Lung microvascular endothelial cell (primary cell): Measurements from ENCODE around the gene RGPD8. TPM values are rescaled to one million over a fixed set of nuclear protein-coding genes. Genes with fewer than 3 reads are reported as not detected.

Experiments used
- DNase-seq, 2 donors: peaks; one replicate each; pipeline versions ENCODE4 v3.0.0 to v3.0.0-alpha.2; 2010; ENCODE audit warnings: low read depth in 2 of 2
- total RNA-seq: library from RNA; depleted of rRNA; stranded (reverse); fragments of >200 nt; gene quantifications from 2 replicates; pipeline ENCODE4 v1.2.1, GENCODE V29; 2014

The RGPD8 gene
- total RNA-seq, 1 donor from 2014 or later = 7.1 TPM

- DNase-seq = no peak
These were observed 97.8 kb downstream of the RGPD8 start for GRCh38 chr2:112335600-112335999.

GRCh38 chr2:112332123-112332696, 101.2 kb downstream of the RGPD8 start:
- DNase-seq = no peak

GRCh38 chr2:112322919-112323318, 110.5 kb downstream of the RGPD8 start:
- DNase-seq = no peak

GRCh38 chr2:112321375-112322320, 111.8 kb downstream of the RGPD8 start:
- peak; percentile 3 to 13 for DNase-seq

Other genes with a start within 250 kb of the RGPD8 start
- gene ZC3H8, start 178.6 kb downstream of the RGPD8 start, total RNA-seq = 2.4 and 4.2 TPM in 2 replicates
- 1.2 and 1.5 TPM in 2 replicates for gene ZC3H6, start 158.0 kb downstream of the RGPD8 start, total RNA-seq
- gene TTL, start 48.5 kb upstream of the RGPD8 start, total RNA-seq = 5.8 and 9.2 TPM in 2 replicates
- gene POLR1B, start 108.8 kb upstream of the RGPD8 start, total RNA-seq = 12.0 and 16.3 TPM in 2 replicates
- 5.7 and 8.3 TPM in 2 replicates for gene CHCHD5, start 151.0 kb upstream of the RGPD8 start, total RNA-seq
- gene SLC20A1, start 212.3 kb upstream of the RGPD8 start, total RNA-seq = 12.9 and 20.0 TPM in 2 replicates